HT-29 (cell line): ENCODE data around the gene BRAT1. TPM values are rescaled to one million over a fixed set of nuclear protein-coding genes. Genes with fewer than 3 reads are reported as not detected.

Experiments used
- DNase-seq: peaks from one replicate; pipeline ENCODE4 v3.0.0-alpha.2; 2015; ENCODE audit warnings: low spot score
- total RNA-seq: library from RNA; depleted of rRNA; stranded (reverse); fragments of >200 nt; shearing (Covaris generic); gene quantifications from 2 replicates; pipeline ENCODE4 v1.2.3, GENCODE V29; 2014

BRAT1 gene
- total RNA-seq, 1 experiment from 2014 or later: 106 TPM

- peak; percentile 60 for DNase-seq
Observed at GRCh38 chr7:2512179-2512661, 43.1 kb downstream of the BRAT1 start.

GRCh38 chr7:2511769-2512168 is 43.6 kb downstream of the BRAT1 start:
- no peak for DNase-seq

- peak; percentile 58 for DNase-seq
Observed at GRCh38 chr7:2510909-2511768, 44.2 kb downstream of the BRAT1 start.

- no peak for DNase-seq
Observed at GRCh38 chr7:2510130-2510776, 45.1 kb downstream of the BRAT1 start.

GRCh38 chr7:2509298-2509906 is 45.9 kb downstream of the BRAT1 start:
- DNase-seq: no peak

GRCh38 chr7:2508327-2509215 is 46.8 kb downstream of the BRAT1 start:
- no peak for DNase-seq

- DNase-seq: no peak
Observed at GRCh38 chr7:2507917-2508306, 47.4 kb downstream of the BRAT1 start.

GRCh38 chr7:2507208-2507916 is 48.0 kb downstream of the BRAT1 start:
- no peak for DNase-seq

- no peak for DNase-seq
Observed at GRCh38 chr7:2505401-2505800, 49.9 kb downstream of the BRAT1 start.

GRCh38 chr7:2504889-2505375 is 50.4 kb downstream of the BRAT1 start:
- DNase-seq: no peak

GRCh38 chr7:2504128-2504888 is 51.0 kb downstream of the BRAT1 start:
- DNase-seq: no peak

- no peak for DNase-seq
Observed at GRCh38 chr7:2503056-2503941, 52.0 kb downstream of the BRAT1 start.

GRCh38 chr7:2502647-2502966 is 52.7 kb downstream of the BRAT1 start:
- no peak for DNase-seq

- DNase-seq: no peak
Observed at GRCh38 chr7:2501947-2502646, 53.2 kb downstream of the BRAT1 start.

- no peak for DNase-seq
Observed at GRCh38 chr7:2500701-2501100, 54.6 kb downstream of the BRAT1 start.

- DNase-seq: no peak
Observed at GRCh38 chr7:2499719-2500430, 55.4 kb downstream of the BRAT1 start.

GRCh38 chr7:2499181-2499580 is 56.1 kb downstream of the BRAT1 start:
- DNase-seq: no peak

- no peak for DNase-seq
Observed at GRCh38 chr7:2498708-2499107, 56.6 kb downstream of the BRAT1 start.
